ENCODE data around the gene NUDT14. TPM values are rescaled to one million over a fixed set of nuclear protein-coding genes. Genes with fewer than 3 reads are reported as not detected.

NUDT14 gene
- total and polyA plus RNA-seq, 2 of the 8 experiments (the other 6 are each of a cell fraction or from before 2014, with no cell fraction given): 25.5 to 33.3 TPM

GRCh38 chr14:105138551-105139111, 42.5 kb downstream of the NUDT14 start (continued):
- TF ChIP-seq, protein P1, sequence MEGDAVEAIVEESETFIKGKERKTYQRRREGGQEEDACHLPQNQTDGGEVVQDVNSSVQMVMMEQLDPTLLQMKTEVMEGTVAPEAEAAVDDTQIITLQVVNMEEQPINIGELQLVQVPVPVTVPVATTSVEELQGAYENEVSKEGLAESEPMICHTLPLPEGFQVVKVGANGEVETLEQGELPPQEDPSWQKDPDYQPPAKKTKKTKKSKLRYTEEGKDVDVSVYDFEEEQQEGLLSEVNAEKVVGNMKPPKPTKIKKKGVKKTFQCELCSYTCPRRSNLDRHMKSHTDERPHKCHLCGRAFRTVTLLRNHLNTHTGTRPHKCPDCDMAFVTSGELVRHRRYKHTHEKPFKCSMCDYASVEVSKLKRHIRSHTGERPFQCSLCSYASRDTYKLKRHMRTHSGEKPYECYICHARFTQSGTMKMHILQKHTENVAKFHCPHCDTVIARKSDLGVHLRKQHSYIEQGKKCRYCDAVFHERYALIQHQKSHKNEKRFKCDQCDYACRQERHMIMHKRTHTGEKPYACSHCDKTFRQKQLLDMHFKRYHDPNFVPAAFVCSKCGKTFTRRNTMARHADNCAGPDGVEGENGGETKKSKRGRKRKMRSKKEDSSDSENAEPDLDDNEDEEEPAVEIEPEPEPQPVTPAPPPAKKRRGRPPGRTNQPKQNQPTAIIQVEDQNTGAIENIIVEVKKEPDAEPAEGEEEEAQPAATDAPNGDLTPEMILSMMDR (IDR thresholded peaks at IDR 0.05; ENCODE audit: control extremely low read depth in 1 of 3, insufficient read depth in 1 of 3, low read depth in 1 of 3, low read length in 3 of 3): no peak
- TF ChIP-seq SP1 (IDR thresholded peaks at IDR 0.05; ENCODE audit: low read depth, low read length) (no peak), E2F6 (IDR thresholded peaks at IDR 0.05) (no peak), FOSL1 (IDR thresholded peaks at IDR 0.05; ENCODE audit: insufficient read depth, low read depth, low read length) (no peak)
